G401 (cell line): Measurements from ENCODE around the gene TEX44. TPM values are rescaled to one million over a fixed set of nuclear protein-coding genes. Genes with fewer than 3 reads are reported as not detected.

Experiments used
- DNase-seq: peaks from one replicate; pipeline ENCODE4 v3.0.0-alpha.2; 2015; ENCODE audit warnings: low spot score
- in situ Hi-C: cut with HindIII; loops from 2 replicates; pipeline ENCODE4 v1.10.0; 2016; ENCODE audit warnings: low sequenced_read_pairs, mixed read lengths
- total RNA-seq: library from RNA; depleted of rRNA; stranded (reverse); fragments of >200 nt; shearing (Covaris generic); gene quantifications from 2 replicates; pipeline ENCODE4 v1.2.3, GENCODE V29; 2014

Gene TEX44
- total RNA-seq, 1 experiment from 2014 or later: not detected

- in situ Hi-C loops: no loop called here
- DNase-seq: peak; percentile 76
Measured at GRCh38 chr2:231601356-231602229, 8.9 kb downstream of the TEX44 start.

- DNase-seq: peak; percentile 72
- in situ Hi-C loops: no loop called here
Measured at GRCh38 chr2:231602859-231603467, 10.3 kb downstream of the TEX44 start.

GRCh38 chr2:231604101-231604684, 11.5 kb downstream of the TEX44 start:
- in situ Hi-C loops: no loop called here
- no peak for DNase-seq

DNA sequence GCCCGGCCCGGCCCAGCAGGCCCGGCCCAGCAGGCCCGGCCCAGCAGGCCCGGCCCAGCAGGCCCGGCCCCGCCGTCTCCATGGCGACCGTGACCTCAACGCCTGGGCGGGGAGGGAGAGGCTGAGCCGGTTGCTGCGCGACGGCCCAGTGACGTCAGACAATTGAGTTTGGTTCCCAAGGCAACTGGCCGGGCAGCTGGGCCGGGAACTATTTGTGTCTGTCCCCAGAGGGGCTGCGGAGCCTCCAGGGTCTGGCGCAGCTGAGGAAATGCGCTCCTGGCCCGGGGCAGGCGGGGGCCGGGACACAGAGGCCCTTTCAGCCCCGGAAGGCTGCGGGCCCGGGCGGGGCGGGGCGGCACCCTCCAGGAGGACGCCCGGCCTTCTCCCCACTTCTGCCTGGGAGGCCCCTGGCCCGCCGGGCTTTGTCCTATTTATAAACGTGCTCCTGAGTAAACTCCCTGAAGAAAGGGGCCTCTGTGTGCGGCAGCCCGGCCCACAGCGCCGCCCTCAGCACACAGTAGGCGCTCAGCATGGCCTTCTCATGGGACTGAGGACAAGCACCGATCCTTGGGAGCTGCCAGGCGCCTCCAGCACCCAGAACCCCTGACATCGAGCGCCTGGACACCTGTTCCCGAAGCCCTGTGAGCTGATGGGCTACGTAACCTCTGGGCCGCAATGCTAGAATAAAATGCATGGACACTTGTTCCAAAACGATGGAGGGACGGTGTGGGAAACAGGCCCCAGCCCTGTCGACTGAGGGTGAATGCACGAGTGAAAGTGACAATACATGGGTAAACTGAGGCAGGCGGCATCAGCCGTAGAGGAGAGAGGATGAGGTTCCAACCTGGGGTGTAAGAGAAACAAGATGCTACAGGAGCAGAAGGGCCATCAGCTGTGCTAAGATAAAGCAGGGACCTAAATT, 12.3 kb downstream of the TEX44 start:
- peak; percentile 99 for DNase-seq
- in situ Hi-C loops: no loop called here

GRCh38 chr2:231605607-231606091, 13.0 kb downstream of the TEX44 start:
- in situ Hi-C loops: no loop called here

DNA sequence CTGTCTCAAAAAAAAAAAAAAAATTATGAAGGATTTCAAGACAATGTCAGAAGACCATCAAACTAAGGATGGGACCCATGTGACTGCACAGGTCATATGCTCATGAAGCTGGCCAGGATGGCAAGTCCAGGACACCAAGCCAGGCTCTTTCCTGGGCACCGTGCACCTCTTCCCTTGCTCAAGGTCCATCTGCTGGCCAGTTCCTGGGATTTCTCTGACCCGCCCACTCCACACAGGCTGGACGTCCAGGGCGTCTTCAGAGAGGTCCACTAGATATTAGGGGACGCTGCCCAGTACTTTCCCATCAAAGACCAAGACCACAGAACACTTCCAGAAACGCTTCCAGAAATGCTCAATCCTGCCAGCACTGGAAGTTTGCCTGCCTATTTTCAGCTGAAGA, 14.3 kb downstream of the TEX44 start:
- in situ Hi-C loops: no loop called here
- DNase-seq: no peak

More at GRCh38 chr2:231605607-231606091, 13.0 kb downstream of the TEX44 start:
- peak; percentile 58 for DNase-seq

DNA sequence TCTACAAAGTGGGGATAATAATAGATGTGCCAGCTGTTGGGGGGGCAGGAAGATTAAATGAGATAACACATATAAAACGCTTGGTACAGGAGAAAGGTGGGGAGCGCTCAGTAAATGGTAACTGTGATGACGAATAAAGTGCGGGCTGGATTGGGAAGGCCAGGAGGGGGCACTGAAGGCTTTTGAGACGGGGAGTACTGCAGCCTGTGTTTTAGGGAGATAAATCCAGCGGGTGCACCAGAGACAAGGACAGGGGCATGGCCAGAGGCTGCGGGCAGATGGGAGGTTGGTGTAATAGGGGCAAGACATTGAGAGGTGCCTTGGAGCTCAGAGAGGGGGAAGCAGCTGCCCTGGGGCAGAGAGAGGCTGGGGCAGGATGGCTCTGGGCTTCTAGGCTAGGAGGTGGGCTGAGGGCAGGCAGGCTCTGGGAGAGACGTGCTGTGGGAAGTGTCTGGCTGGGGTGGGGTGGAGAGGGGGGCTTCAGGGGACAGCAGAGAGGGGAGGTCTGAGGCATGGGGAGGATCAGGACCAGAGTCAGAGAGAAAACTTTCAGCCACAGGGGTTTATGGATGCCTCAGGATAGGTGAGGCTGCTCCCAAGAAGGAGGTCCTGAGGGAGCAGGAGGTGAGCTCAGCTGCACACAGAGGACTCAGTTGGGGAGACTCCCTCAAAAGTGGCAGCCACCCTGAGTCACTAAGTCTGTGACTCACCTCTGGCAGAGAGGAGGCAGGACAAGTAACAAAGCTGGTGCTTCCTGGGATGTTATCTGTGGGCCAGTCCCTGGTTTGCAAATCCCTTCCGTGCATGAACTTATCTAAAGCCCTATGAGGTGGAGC, 18.8 kb downstream of the TEX44 start:
- DNase-seq: no peak
- in situ Hi-C loops: no loop called here

GRCh38 chr2:231612109-231612455, 19.4 kb downstream of the TEX44 start:
- DNase-seq: no peak
- in situ Hi-C loops: no loop called here

DNA sequence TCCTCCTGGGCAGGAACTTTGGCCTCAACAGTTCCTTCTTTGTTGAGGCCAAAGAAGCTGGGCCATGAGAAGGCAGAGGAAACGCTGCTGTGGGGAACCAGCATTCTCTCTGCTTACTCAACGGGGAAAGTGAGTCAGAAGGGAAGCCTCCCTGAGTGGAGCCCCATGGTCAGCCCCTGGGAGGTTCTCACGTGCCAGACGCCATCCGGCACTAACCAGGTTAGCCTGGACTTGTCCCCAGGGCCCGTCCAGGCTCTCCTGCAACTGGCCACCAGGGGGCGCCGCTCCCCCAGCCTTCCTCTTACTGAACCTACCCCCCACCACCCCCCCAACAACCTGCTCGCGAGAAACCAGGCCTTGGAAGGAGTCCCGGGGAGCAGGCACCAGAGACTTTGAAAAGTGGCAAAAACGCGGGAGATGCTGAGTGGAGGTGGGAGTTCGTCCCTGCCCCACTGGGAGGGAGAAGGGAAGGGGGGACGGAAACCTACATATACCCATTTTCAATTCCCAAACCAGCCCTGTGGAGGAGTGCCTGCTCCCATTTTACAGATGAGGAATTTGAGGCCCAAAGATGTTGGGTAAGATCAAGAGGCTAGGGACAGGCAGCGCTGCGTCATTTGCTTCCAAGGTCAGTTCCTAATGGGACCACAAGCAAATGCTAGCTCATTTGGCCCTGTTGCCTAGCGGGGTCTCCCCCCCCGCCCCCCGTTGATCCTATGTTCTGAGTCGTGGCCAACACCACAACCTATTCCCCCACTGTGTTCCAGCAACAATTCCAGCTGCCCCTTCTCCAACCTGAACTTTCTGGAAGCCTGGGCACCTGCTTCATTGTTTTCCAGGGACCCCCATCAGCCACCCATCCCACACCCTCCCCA, 20.0 kb downstream of the TEX44 start:
- in situ Hi-C loops: no loop called here
- DNase-seq: peak; percentile 89

DNA sequence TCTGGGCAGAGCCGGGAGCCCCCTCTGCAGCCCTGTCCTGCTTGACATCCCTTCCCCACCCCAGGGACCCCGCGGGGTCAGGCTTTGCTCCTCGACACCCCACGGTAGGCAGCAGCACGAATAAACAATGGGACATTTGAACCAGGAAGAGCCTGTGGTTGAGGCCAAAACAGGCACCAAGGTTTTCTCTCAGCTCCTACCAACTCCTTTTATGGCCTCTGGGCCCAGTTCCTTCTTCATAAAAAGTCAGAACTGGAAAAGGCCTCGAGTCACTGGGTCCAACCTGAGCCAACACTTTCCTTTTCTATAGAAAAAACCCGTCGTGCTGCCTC, 20.6 kb downstream of the TEX44 start:
- no peak for DNase-seq
- in situ Hi-C loops: no loop called here

- DNase-seq: peak; percentile 85
- in situ Hi-C loops: no loop called here
Measured at GRCh38 chr2:231613663-231614558, 21.2 kb downstream of the TEX44 start.

DNA sequence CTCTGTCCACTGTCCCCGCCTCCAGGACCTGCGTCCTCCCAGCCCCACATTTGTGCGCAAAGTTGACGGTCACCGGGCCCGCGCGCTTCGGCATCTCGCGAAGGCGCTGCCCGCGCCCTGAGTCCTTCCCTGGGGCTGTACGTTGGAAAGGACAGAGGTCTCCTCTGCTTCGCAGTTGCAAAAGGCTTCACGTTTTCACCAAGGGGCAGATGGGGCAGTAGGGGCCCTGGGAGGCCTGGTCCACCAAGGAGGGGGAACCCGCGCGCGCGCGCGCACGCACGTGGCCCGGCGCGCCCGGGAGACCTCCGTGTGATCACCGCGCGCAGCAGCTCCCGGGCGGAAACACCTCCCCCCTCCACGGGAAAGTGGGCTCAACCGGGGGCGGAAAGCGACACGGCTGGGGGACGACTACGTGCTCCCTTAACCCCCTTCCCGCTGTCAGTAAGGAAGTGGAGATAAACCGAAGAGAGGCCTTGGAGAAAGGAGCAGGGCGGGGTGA, 21.9 kb downstream of the TEX44 start:
- in situ Hi-C loops: no loop called here
- no peak for DNase-seq

DNA sequence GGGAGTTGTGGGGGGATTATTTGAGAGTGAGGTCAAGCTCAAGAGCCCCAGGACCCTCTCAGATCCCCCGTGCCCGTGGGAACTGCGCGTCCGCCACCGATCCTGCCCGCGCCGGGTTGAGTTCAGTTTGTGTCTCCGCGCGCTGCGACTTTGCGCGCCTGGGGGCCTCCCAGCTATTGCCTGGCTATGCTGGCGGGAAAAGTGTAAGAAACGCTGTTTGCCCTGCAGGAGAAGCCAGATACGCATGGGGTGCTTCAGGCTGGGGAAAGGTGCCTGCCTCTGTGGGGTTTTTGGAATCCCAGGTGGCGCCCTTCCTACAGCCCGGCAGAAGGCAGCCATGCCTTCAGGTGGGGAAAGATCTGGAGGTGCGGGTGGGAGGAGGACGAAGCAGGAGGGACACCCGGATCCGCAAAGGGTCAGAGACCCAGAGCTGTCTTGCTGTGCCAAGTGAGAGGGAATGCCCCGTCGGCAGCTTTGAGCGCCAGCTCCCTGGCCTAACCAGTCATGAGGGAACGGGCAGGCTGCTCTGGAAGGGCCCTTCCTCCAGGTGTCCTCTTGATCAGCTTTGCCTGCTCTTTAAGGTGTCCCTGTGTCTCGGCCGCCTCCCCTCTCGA, 22.5 kb downstream of the TEX44 start:
- in situ Hi-C loops: no loop called here

DNA sequence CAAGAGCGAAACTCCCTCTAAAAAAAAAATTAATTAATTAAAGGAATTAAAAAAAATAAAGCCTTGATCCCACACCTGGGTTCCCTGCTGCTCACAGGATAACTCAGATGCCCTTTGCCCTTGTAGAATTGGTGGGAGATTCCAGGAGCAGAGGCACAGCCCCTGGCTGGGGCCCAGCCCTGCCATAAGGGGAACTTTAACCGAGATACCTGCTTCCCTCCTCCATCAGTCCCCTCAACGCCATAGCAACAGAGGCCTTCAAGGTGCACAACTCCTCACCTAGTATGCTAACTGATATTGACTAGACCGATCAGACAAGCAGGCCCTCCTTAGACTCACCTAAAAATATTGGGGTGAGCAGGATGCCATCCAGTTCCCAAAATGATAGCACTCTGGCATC, 23.6 kb downstream of the TEX44 start:
- no peak for DNase-seq

More for the DNA sequence above, 22.5 kb downstream of the TEX44 start:
- DNase-seq: peak; percentile 50

DNA sequence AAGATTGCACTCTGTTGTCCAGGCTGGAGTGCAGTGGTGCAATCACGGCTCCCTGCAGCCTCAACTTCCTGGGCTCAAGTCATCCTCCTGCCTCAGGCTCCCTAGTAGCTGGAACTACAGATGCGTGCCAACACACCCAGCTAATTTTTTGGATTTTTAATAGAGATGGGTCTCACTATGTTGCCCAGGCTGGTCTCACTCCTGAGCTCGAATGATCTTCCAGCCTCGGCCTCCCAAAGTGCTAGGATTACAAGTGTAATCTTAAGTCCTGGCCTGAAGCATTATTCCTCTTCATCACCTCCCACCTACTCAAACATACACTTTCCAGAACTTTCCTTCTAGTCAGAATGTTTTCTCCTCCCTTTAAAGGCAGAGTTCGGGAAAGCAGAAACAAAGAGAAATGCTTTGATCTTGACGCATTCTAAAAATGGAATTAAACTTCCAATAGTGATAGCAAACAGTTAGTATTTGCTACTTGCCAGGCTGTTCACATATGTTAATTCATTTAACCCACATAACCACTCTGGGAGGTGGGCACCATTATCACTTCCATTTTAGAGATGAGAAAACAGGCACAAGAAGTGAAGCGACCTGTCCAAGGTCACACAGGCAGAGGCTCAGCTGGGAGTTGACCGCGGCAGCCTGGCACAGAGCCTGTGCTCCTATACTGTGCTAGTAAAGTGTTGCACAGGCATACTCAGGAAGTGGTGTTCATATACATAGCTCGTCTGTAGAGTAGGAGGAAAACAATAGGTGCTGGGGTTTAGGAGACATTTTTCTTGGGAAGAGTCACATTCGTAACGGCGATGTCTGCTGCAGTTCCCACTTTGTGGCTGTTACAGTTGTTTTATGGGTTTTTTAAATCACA, 24.6 kb downstream of the TEX44 start:
- in situ Hi-C loops: no loop called here
- DNase-seq: no peak

More for the DNA sequence above, 23.6 kb downstream of the TEX44 start:
- in situ Hi-C loops: no loop called here
